Stomach (tissue), 9 donors: Measurements from ENCODE around the gene ADAT1. TPM values are rescaled to one million over a fixed set of nuclear protein-coding genes. Genes with fewer than 3 reads are reported as not detected.

ENCODE experiments used
- DNase-seq, 2 donors: peaks; one replicate each; pipeline versions ENCODE4 v3.0.0 to v3.0.0-alpha.2; 2013 to 2019
- H3K27ac ChIP-seq, 5 donors: fragments of 200-600 bp in 4 of 5; sonication (generic) in 4 of 5; one replicate each; pipeline ENCODE4 v1.5.1; 2013 to 2019; ENCODE audit warnings: mild to moderate bottlenecking in 1 of 5, moderate library complexity in 1 of 5
- H3K27me3 ChIP-seq, 3 donors: fragments of 200-600 bp; sonication (generic); one replicate each; pipeline ENCODE4 v1.5.1; 2017 to 2019; ENCODE audit warnings: mixed run types in 1 of 3
- H3K36me3 ChIP-seq, 4 donors: fragments of 200-600 bp; sonication (generic); 1 replicate in 3 of 4; 2 replicates in 1 of 4; pipeline ENCODE4 v1.5.1; 2016 to 2019
- H3K4me1 ChIP-seq, 4 donors: fragments of 200-600 bp; sonication (generic); one replicate each; pipeline ENCODE4 v1.5.1; 2016 to 2019
- H3K4me3 ChIP-seq, 4 donors: fragments of 200-600 bp; sonication (generic) in 3 of 4; one replicate each; pipeline ENCODE4 v1.5.1; 2016 to 2019; ENCODE audit warnings: mild to moderate bottlenecking in 1 of 4
- H3K9me3 ChIP-seq, 4 donors: fragments of 200-600 bp; sonication (generic); one replicate each; pipeline ENCODE4 v1.5.1; 2016 to 2019
- EP300 ChIP-seq: sonication (generic); formaldehyde crosslinking; IDR thresholded peaks from one replicate; pipeline ENCODE4 v1.6.1; 2017; ENCODE audit warnings: antibody characterized with exemption
- POLR2A ChIP-seq, 4 donors: fragments of 450-650 bp; IDR thresholded peaks; one replicate each; pipeline ENCODE4 v1.6.1; 2016; ENCODE audit warnings: antibody characterized with exemption in 4 of 4, control low read depth in 2 of 4, mild to moderate bottlenecking in 1 of 4, moderate library complexity in 1 of 4
- POLR2AphosphoS5 ChIP-seq, 3 donors: sonication (generic); formaldehyde crosslinking; IDR thresholded peaks; one replicate each; pipeline ENCODE4 v1.6.1; 2016; ENCODE audit warnings: antibody characterized with exemption in 3 of 3
- WGBS, 5 donors: extraction: QIAGEN DNeasy Blood & Tissue Kit in 3 of 5; methylation state at CpG; one replicate each; pipeline versions ENCODE4 v1.1.5 to v1.1.7; 2013 to 2018; 5-methylcytosine and 5-hydroxymethylcytosine counted together
- intact Hi-C: fragments of 100-400 bp; cut with DNase I; formaldehyde crosslinking; loops from one replicate; pipeline ENCODE4 v1.15.1; 2023; ENCODE audit warnings: low total_unique reads
- polyA plus RNA-seq, 3 donors: library from polyadenylated mRNA; stranded (reverse); fragments of 200-250 nt; gene quantifications; one replicate each; pipeline ENCODE4 v1.2.3, GENCODE V29; 2013
- total RNA-seq, 5 donors: library from RNA; depleted of rRNA; stranded (reverse); fragments of >200 nt; gene quantifications; one replicate each; pipeline versions ENCODE4 v1.1.0 to v1.2.3, GENCODE V29; 2014 to 2016
- TF ChIP-seq, protein P1 (sequence below), 7 experiments: fragments of 450-650 bp in 4 of 7; fragments of 200-600 bp in 3 of 7; sonication (generic) in 3 of 7; IDR thresholded peaks; one replicate each; pipeline ENCODE4 v1.5.1; 2016 to 2019; ENCODE audit warnings: antibody characterized with exemption in 7 of 7, control low read depth in 2 of 7, mild to moderate bottlenecking in 1 of 7
- donor health status: healthy with polysubstance abuse.
- donor health status: Bipolar disorder and iron deficiency.
- donor health status: healthy.

ADAT1 gene
- total and polyA plus RNA-seq, 8 donors: 0.58 to 69.8 (median 13.0) TPM

DNA sequence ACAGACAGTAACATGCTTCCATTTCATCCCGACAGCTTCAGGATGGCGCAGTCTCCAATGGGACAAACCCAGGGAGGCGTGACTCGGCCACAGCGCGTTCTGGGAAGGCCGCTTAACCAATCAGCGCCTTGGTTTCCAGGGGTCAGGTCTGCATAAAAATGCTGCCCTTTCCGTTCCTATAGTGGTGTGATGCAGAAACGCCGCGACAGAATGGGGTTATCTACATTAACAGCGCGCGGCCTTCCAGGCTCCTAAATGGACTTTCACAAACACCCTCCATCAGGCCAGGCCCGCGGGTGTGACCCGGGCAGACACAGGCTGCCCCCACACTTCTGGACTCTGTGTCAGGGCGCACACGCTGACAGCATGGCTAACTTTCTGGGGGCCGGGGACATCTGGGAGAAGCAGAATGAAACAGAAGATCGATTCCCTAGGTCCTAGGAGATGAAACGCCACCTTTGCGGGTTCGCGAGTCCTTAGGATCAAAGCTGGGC lies 67.8 kb downstream of the ADAT1 start:
- TF ChIP-seq POLR2AphosphoS5 (IDR thresholded peaks at IDR 0.05) (peak in 2 of 3 donors; percentile 3 to 45), POLR2A (IDR thresholded peaks at IDR 0.05) (no peak)
- TF ChIP-seq, protein P1, sequence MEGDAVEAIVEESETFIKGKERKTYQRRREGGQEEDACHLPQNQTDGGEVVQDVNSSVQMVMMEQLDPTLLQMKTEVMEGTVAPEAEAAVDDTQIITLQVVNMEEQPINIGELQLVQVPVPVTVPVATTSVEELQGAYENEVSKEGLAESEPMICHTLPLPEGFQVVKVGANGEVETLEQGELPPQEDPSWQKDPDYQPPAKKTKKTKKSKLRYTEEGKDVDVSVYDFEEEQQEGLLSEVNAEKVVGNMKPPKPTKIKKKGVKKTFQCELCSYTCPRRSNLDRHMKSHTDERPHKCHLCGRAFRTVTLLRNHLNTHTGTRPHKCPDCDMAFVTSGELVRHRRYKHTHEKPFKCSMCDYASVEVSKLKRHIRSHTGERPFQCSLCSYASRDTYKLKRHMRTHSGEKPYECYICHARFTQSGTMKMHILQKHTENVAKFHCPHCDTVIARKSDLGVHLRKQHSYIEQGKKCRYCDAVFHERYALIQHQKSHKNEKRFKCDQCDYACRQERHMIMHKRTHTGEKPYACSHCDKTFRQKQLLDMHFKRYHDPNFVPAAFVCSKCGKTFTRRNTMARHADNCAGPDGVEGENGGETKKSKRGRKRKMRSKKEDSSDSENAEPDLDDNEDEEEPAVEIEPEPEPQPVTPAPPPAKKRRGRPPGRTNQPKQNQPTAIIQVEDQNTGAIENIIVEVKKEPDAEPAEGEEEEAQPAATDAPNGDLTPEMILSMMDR (IDR thresholded peaks at IDR 0.05): no peak
- intact Hi-C loops: no loop called here
- Histone ChIP-seq H3K4me1 (peaks cover 19 to 28% (median 20%) of the 10 kb centered on the region in 4 donors), H3K27me3 (no peaks in the 10 kb centered on the region), H3K27ac (peak overlapping the region; percentile 67 to 85 (median 83)), H3K36me3 (no peaks in the 10 kb centered on the region), H3K4me3 (peak overlapping the region; percentile 68 to 91 (median 80)), H3K9me3 (no peaks in the 10 kb centered on the region)
- WGBS, 5 donors: 2 to 4% (median 2%) methylated on average over 23 to 26 of the region's 26 CpGs
- DNase-seq: peak; percentile 67 to 95

DNA sequence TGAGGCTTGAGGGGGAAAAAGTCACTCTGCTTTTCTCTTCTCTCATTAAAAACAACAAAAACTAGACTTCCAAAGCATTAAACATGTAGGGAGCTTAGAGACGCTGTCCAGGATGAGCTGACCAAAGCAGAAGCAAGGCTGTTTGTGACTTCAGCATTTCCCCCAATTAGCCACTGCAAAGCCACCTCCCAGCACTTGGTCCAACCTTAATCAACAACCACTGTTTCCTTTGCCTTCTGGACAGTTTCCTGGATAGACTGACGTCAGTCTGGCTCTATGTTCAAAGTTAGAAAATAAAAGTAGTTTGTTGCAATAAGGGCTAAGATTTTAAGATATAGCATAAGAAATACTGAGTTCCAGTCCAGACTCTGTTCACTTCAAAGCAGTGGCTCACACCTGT lies 70.1 kb downstream of the ADAT1 start:
- no peaks in the 10 kb centered on the region for H3K27me3 ChIP-seq
- 69 to 79% (median 71%) methylated on average over 2 of the region's 2 CpGs for WGBS, 5 donors
- TF ChIP-seq, protein P1 (IDR thresholded peaks at IDR 0.05): no peak
- TF ChIP-seq EP300 (no peak), POLR2AphosphoS5 (IDR thresholded peaks at IDR 0.05) (no peak), POLR2A (IDR thresholded peaks at IDR 0.05) (no peak)
- no peaks in the 10 kb centered on the region for H3K9me3 ChIP-seq
- no peak overlapping the region for H3K4me3 ChIP-seq
- no peak overlapping the region for H3K27ac ChIP-seq
- peaks cover 19 to 28% (median 20%) of the 10 kb centered on the region in 4 donors for H3K4me1 ChIP-seq
- H3K36me3 ChIP-seq: no peaks in the 10 kb centered on the region
- intact Hi-C loops: no loop called here
- DNase-seq: no peak

DNA sequence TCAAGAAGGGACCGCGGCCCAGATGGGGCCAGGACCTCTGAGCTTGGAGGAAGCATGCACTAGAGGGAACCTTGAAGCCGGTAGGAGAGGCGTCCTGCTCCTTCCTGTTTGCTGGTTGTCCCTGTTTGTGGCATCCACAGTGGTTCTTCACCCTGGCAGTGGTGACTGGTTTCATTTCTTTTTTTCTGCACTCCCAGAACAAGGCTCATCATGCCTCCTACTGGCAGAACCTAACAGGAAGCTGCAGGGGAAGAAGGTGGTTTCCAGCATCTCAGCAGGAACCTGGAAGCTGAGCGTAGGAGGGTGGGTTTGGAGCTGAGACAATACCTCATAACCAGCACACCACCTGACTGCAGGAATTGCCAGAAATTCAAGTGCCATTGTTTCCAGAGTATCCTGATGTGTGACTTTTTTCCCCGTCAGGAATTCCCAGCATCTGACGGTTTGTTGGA lies 72.8 kb downstream of the ADAT1 start:
- 67 to 86% (median 79%) methylated on average over 7 of the region's 7 CpGs for WGBS, 5 donors
- no peak overlapping the region for H3K4me3 ChIP-seq

More for the DNA sequence above, 72.8 kb downstream of the ADAT1 start:
- H3K36me3 ChIP-seq: no peaks in the 10 kb centered on the region
- H3K9me3 ChIP-seq: no peaks in the 10 kb centered on the region
- H3K27me3 ChIP-seq: no peaks in the 10 kb centered on the region
- H3K27ac ChIP-seq: peak overlapping the region in 2 of 5 donors; percentile 2 to 30
- H3K4me1 ChIP-seq: peaks cover 7 to 11% (median 8%) of the 10 kb centered on the region in 4 donors
- intact Hi-C loops: no loop called here
- TF ChIP-seq, protein P1 (IDR thresholded peaks at IDR 0.05): peak in 1 of 7 experiments; percentile 30
- TF ChIP-seq POLR2AphosphoS5 (IDR thresholded peaks at IDR 0.05) (peak in 1 of 3 donors; percentile 18), POLR2A (IDR thresholded peaks at IDR 0.05) (no peak)
- DNase-seq: peak; percentile 31 to 73

Other genes starting within 250 kb of the ADAT1 start
- gene CFDP1, start 189.8 kb downstream of the ADAT1 start, total RNA-seq: 100 to 1,000 TPM in 1 of 5 donors, 10 to 100 TPM in 3, not detected in 1; 25.8 to 104 (median 63.9) TPM
- 100 to 1,000 TPM in 1 of 3 donors, 10 to 100 TPM in 2; 49.4 to 126 (median 60.7) TPM for gene CFDP1, start 189.8 kb downstream of the ADAT1 start, polyA plus RNA-seq
- 100 to 1,000 TPM in 1 of 5 donors, 10 to 100 TPM in 3, 1 to 10 TPM in 1; 7.6 to 134 (median 12.0) TPM for gene TMEM170A, start 158.6 kb downstream of the ADAT1 start, total RNA-seq
- 1 to 10 TPM; 3.6 to 4.1 (median 3.7) TPM for gene TMEM170A, start 158.6 kb downstream of the ADAT1 start, polyA plus RNA-seq
- under 1 TPM in 2 of 5 donors, not detected in 3; 0.29 to 0.73 TPM for gene CHST6, start 127.8 kb downstream of the ADAT1 start, total RNA-seq
- under 1 TPM in 1 of 3 donors, not detected in 2; 0.23 TPM for gene CHST6, start 127.8 kb downstream of the ADAT1 start, polyA plus RNA-seq
- 10 to 100 TPM in 1 of 5 donors, 1 to 10 TPM in 3, not detected in 1; 1.1 to 23.2 (median 3.0) TPM for gene CHST5, start 87.2 kb downstream of the ADAT1 start, total RNA-seq
- under 1 TPM in 1 of 3 donors, not detected in 2; 0.05 TPM for gene CHST5, start 87.2 kb downstream of the ADAT1 start, polyA plus RNA-seq
- 10 to 100 TPM in 2 of 5 donors, 1 to 10 TPM in 2, not detected in 1; 4.6 to 14.1 (median 11.2) TPM for gene TMEM231, start 67.0 kb downstream of the ADAT1 start, total RNA-seq
- 1 to 10 TPM; 1.1 to 2.9 (median 1.5) TPM for gene TMEM231, start 67.0 kb downstream of the ADAT1 start, polyA plus RNA-seq
- gene GABARAPL2, start 56.9 kb downstream of the ADAT1 start, total RNA-seq: 100 to 1,000 TPM in 2 of 5 donors, 10 to 100 TPM in 3; 29.8 to 192 (median 81.4) TPM
- 100 to 1,000 TPM in 2 of 3 donors, 10 to 100 TPM in 1; 83.4 to 198 (median 171) TPM for gene GABARAPL2, start 56.9 kb downstream of the ADAT1 start, polyA plus RNA-seq
- gene KARS1, start 24.4 kb upstream of the ADAT1 start, total RNA-seq: 100 to 1,000 TPM in 2 of 5 donors, 10 to 100 TPM in 3; 85.8 to 196 (median 97.4) TPM
- 100 to 1,000 TPM in 1 of 3 donors, 10 to 100 TPM in 2; 81.2 to 102 (median 84.1) TPM for gene KARS1, start 24.4 kb upstream of the ADAT1 start, polyA plus RNA-seq
- gene TERF2IP, start 24.5 kb upstream of the ADAT1 start, total RNA-seq: 10 to 100 TPM; 17.1 to 58.3 (median 43.7) TPM
- 10 to 100 TPM; 30.0 to 37.3 (median 31.1) TPM for gene TERF2IP, start 24.5 kb upstream of the ADAT1 start, polyA plus RNA-seq
- not detected for gene CPHXL2, start 53.7 kb upstream of the ADAT1 start, total RNA-seq
- gene CPHXL2, start 53.7 kb upstream of the ADAT1 start, polyA plus RNA-seq: not detected
- gene DUXB, start 78.2 kb upstream of the ADAT1 start, total RNA-seq: not detected
- not detected for gene DUXB, start 78.2 kb upstream of the ADAT1 start, polyA plus RNA-seq
- not detected for gene CPHXL, start 103.2 kb upstream of the ADAT1 start, total RNA-seq
- not detected for gene CPHXL, start 103.2 kb upstream of the ADAT1 start, polyA plus RNA-seq